Measurements from ENCODE around the gene WWTR1.

DNA sequence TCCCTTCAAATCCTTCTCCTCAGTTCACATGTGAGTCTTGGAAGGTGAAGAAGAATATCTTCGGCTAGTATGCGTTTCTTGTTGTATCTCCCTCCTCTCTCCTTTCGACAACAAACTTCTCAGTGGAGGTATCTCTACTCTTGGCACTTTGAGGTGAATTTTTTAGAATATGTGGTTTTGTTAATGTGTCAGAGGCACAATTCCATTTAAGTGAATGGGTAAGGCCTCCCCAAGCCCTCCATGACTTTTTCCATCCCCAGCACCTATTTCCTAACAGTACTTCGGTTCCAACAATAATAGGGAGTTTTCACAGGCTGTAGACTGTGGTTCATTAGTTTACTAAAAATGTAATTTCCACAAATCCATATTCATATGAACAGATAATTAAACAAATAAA, 109.2 kb downstream of the WWTR1 start:
- TF ChIP-seq, protein P1, sequence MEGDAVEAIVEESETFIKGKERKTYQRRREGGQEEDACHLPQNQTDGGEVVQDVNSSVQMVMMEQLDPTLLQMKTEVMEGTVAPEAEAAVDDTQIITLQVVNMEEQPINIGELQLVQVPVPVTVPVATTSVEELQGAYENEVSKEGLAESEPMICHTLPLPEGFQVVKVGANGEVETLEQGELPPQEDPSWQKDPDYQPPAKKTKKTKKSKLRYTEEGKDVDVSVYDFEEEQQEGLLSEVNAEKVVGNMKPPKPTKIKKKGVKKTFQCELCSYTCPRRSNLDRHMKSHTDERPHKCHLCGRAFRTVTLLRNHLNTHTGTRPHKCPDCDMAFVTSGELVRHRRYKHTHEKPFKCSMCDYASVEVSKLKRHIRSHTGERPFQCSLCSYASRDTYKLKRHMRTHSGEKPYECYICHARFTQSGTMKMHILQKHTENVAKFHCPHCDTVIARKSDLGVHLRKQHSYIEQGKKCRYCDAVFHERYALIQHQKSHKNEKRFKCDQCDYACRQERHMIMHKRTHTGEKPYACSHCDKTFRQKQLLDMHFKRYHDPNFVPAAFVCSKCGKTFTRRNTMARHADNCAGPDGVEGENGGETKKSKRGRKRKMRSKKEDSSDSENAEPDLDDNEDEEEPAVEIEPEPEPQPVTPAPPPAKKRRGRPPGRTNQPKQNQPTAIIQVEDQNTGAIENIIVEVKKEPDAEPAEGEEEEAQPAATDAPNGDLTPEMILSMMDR (IDR thresholded peaks at IDR 0.05; ENCODE audit: low read length), result no peak
- TF ChIP-seq EZH2 (IDR thresholded peaks at IDR 0.05; ENCODE audit: borderline replicate concordance, low read length), result no peak

All from OCI-LY1 (cell line).